HepG2 (cell line): ENCODE data around the gene FMNL1. TPM values are rescaled to one million over a fixed set of nuclear protein-coding genes. Genes with fewer than 3 reads are reported as not detected.
"Not testable (repeated sequence)": the region's sequence is repeated elsewhere in the genome, so short reads cannot be mapped to it uniquely, and the experiment has no call there.

Source experiments
- ATF7 ChIP-seq, 2 experiments: fragments of 450-650 bp in 1 of 2; sonication (generic) in 1 of 2; formaldehyde crosslinking in 1 of 2; IDR thresholded peaks; 2 replicates each; pipeline versions ENCODE4 v1.4.0 to v1.6.1; 2016 to 2020; ENCODE audit warnings: antibody characterized with exemption in 1 of 2, mild to moderate bottlenecking in 1 of 2, missing genetic modification reagents in 1 of 2
- FOXA3 ChIP-seq: IDR thresholded peaks from 2 replicates; pipeline ENCODE4 v1.6.1; 2016; ENCODE audit warnings: missing genetic modification reagents, missing compliant biosample characterization
- MTF1 ChIP-seq: sonication (generic); formaldehyde crosslinking; IDR thresholded peaks from 2 replicates; pipeline ENCODE4 v1.5.0; 2020; ENCODE audit warnings: missing genetic modification reagents
- NAIF1 ChIP-seq: sonication (generic); formaldehyde crosslinking; IDR thresholded peaks from 2 replicates; pipeline ENCODE4 v1.5.0; 2020; ENCODE audit warnings: mild to moderate bottlenecking, missing genetic modification reagents, borderline replicate concordance
- NONO ChIP-seq, 2 experiments: fragments of 450-650 bp in 1 of 2; sonication (generic) in 1 of 2; formaldehyde crosslinking in 1 of 2; IDR thresholded peaks in 1 of 2; conservative IDR thresholded peaks in 1 of 2; 2 replicates each; pipeline versions ENCODE4 v1.6.1 to v1.8.0; 2017 to 2022; ENCODE audit warnings: mild to moderate bottlenecking in 1 of 2, missing genetic modification reagents in 1 of 2, moderate library complexity in 1 of 2
- RCOR2 ChIP-seq: IDR thresholded peaks from 2 replicates; pipeline ENCODE4 v1.6.1; 2016; ENCODE audit warnings: missing biosample characterization, missing genetic modification reagents
- RFXAP ChIP-seq: sonication (generic); formaldehyde crosslinking; IDR thresholded peaks from 2 replicates; pipeline ENCODE4 v1.4.0; 2020; ENCODE audit warnings: missing genetic modification reagents, borderline replicate concordance
- SIX1 ChIP-seq: sonication (generic); formaldehyde crosslinking; IDR thresholded peaks from 2 replicates; pipeline ENCODE4 v1.4.0; 2020; ENCODE audit warnings: missing genetic modification reagents, borderline replicate concordance
- SNAPC2 ChIP-seq: sonication (generic); formaldehyde crosslinking; IDR thresholded peaks from 2 replicates; pipeline ENCODE4 v1.8.1; 2022; ENCODE audit warnings: mild to moderate bottlenecking, missing genetic modification reagents
- THAP11 ChIP-seq: IDR thresholded peaks from 2 replicates; pipeline ENCODE4 v1.6.1; 2016; ENCODE audit warnings: missing biosample characterization, missing genetic modification reagents
- ZBTB10 ChIP-seq: sonication (generic); formaldehyde crosslinking; IDR thresholded peaks from 2 replicates; pipeline ENCODE4 v1.4.0; 2020; ENCODE audit warnings: missing genetic modification reagents, borderline replicate concordance
- ZBTB43 ChIP-seq: sonication (generic); formaldehyde crosslinking; conservative IDR thresholded peaks from 2 replicates; pipeline ENCODE4 v1.4.0; 2020; ENCODE audit warnings: missing genetic modification reagents
- ZFP90 ChIP-seq: sonication (generic); formaldehyde crosslinking; IDR thresholded peaks from 2 replicates; pipeline ENCODE4 v1.8.0; 2022; ENCODE audit warnings: missing genetic modification reagents, mild to moderate bottlenecking, inconsistent platforms, borderline replicate concordance
- ZIK1 ChIP-seq: sonication (generic); formaldehyde crosslinking; IDR thresholded peaks from 2 replicates; pipeline ENCODE4 v1.5.0; 2020; ENCODE audit warnings: mild to moderate bottlenecking, low read depth, missing genetic modification reagents, borderline replicate concordance
- ZMYM2 ChIP-seq: sonication (generic); formaldehyde crosslinking; IDR thresholded peaks from 2 replicates; pipeline ENCODE4 v1.8.0; 2022; ENCODE audit warnings: mild to moderate bottlenecking, missing genetic modification reagents
- ZNF136 ChIP-seq: sonication (generic); formaldehyde crosslinking; IDR thresholded peaks from 2 replicates; pipeline ENCODE4 v1.8.1; 2022; ENCODE audit warnings: low read depth, mild to moderate bottlenecking, moderate library complexity, missing genetic modification reagents
- ZNF292 ChIP-seq: sonication (generic); formaldehyde crosslinking; IDR thresholded peaks from 2 replicates; pipeline ENCODE4 v1.8.1; 2022; ENCODE audit warnings: mild to moderate bottlenecking, low read depth, missing genetic modification reagents, borderline replicate concordance
- ZNF567 ChIP-seq: sonication (generic); formaldehyde crosslinking; IDR thresholded peaks from 2 replicates; pipeline ENCODE4 v1.8.1; 2023; ENCODE audit warnings: mild to moderate bottlenecking, missing genetic modification reagents, borderline replicate concordance
- ZNF609 ChIP-seq: sonication (generic); formaldehyde crosslinking; IDR thresholded peaks from 2 replicates; pipeline ENCODE4 v1.4.0; 2020; ENCODE audit warnings: mild to moderate bottlenecking, missing genetic modification reagents, borderline replicate concordance
- ZSCAN31 ChIP-seq: sonication (generic); formaldehyde crosslinking; IDR thresholded peaks from 2 replicates; pipeline ENCODE4 v1.5.0; 2020; ENCODE audit warnings: low read depth, mild to moderate bottlenecking, missing genetic modification reagents
- polyA plus RNA-seq, 8 experiments: library from polyadenylated mRNA; depleted of rRNA in 3 of 8; stranded (reverse) in 7 of 8; unstranded in 1 of 8; fragments of >200 nt; fragmentation: Illumina TruSeq in 4 of 8; extraction: Trizol in 4 of 8; gene quantifications; 2 replicates each; pipeline versions ENCODE4 v1.2.1 to v1.2.3, GENCODE V29; 2011 to 2016; ENCODE audit warnings: low read depth in 4 of 8, missing spikeins in 1 of 8, mixed read lengths in 1 of 8; ENCODE audit not compliant: insufficient read depth in 1 of 8
- total RNA-seq, 5 experiments: library from RNA; depleted of rRNA; stranded (reverse); fragments of >200 nt; fragmentation: Illumina TruSeq; extraction: Trizol; gene quantifications; 2 replicates each; pipeline ENCODE4 v1.2.3, GENCODE V29; 2016; ENCODE audit warnings: low read depth in 1 of 5

The FMNL1 gene
- total and polyA plus RNA-seq, 2 of the 13 experiments (the other 11 are each of a cell fraction or from before 2014, with no cell fraction given) = 0.53 to 0.70 TPM

- TF ChIP-seq ZNF609 (CRISPR knock-in tag) (peak; percentile 69; the same call in 1 of the 2 replicates), ZIK1 (CRISPR knock-in tag) (peak; percentile 48; the same call in 1 of the 2 replicates), NONO (CRISPR knock-in tag; conservative IDR thresholded peaks at IDR 0.05) (peak; percentile 91), ZNF567 (peak; percentile 89; the same call in 1 of the 2 replicates), ZFP90 (CRISPR knock-in tag) (peak; percentile 85; the same call in 1 of the 2 replicates), ZNF292 (CRISPR knock-in tag) (peak; percentile 97), ATF7 (IDR thresholded peaks at IDR 0.05) (peak; percentile 96), ATF7 (CRISPR knock-in tag; IDR thresholded peaks at IDR 0.05) (peak; percentile 93), RFXAP (peak; percentile 61; the same call in 1 of the 2 replicates), THAP11 (CRISPR knock-in tag) (peak; percentile 86), MTF1 (CRISPR knock-in tag) (0 out of 2 replicates have a peak, but pooled peaks have one; percentile 3), ZBTB43 (CRISPR knock-in tag) (peak; percentile 75), NAIF1 (CRISPR knock-in tag) (peak; percentile 76; the same call in 1 of the 2 replicates), ZNF136 (peak; percentile 91; the same call in 1 of the 2 replicates), ZBTB10 (peak; percentile 75), FOXA3 (CRISPR knock-in tag) (peak; percentile 77), SIX1 (CRISPR knock-in tag) (peak; percentile 82), ZMYM2 (peak; percentile 86), SNAPC2 (CRISPR knock-in tag) (peak; percentile 74; the same call in 1 of the 2 replicates), ZSCAN31 (CRISPR knock-in tag) (peak; percentile 85), RCOR2 (CRISPR knock-in tag) (peak; percentile 94)
- not testable (repeated sequence) for TF ChIP-seq NONO (IDR thresholded peaks at IDR 0.05)
Observed at GRCh38 chr17:45201880-45202279, 19.8 kb upstream of the FMNL1 start (continued).
